ENCODE results near the gene LYZL6. TPM values are rescaled to one million over a fixed set of nuclear protein-coding genes. Genes with fewer than 3 reads are reported as not detected.
"Not testable (repeated sequence)": the region's sequence is repeated elsewhere in the genome, so short reads cannot be mapped to it uniquely, and the experiment has no call there.

Gene LYZL6
- total RNA-seq, 2 donors from 2014 or later = not detected

DNA sequence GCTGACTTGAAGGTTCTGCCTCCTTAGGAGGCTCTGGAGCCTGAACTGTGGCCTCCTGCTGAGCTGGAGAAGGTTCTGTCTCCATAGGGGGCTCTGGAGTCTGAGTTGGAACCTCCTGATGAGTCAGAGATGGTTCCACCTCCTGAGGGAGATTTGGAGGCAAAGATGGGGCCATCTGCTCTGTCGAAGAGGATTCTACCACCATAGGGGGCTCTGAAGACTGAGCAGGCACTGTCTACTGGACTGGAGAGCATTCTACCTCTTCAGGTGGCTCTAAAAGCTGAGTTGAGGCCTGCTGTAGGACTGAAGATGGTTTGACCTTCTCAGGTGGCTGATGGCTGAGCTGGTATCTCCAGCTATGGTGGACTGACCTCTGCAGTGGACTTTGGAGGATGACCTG, 29.2 kb downstream of the LYZL6 start:
- DNase-seq = no peak
- intact Hi-C loops (cut with DNase I) = no loop called here
- ATAC-seq = no peak

DNA sequence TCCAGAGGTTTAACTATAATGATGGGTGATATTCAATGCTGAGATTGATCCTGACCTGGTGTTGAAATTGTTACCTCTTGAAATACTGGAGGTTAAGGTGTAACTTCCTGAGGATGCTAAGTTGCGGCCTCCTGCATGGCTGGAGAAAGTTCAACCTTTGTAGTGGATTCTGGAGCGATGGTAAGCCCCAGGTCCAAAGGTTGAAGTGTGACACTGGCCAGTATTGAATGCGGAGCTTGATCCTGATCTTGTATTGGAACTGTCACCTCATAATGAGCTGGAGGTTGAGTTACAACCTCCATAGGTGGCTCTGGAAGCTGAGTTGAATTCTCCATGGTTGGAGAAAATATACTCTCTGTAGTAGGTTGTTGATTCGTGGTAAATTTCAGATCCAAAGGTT, 29.9 kb downstream of the LYZL6 start:
- ATAC-seq = no peak
- intact Hi-C loops (cut with DNase I) = no loop called here

DNA sequence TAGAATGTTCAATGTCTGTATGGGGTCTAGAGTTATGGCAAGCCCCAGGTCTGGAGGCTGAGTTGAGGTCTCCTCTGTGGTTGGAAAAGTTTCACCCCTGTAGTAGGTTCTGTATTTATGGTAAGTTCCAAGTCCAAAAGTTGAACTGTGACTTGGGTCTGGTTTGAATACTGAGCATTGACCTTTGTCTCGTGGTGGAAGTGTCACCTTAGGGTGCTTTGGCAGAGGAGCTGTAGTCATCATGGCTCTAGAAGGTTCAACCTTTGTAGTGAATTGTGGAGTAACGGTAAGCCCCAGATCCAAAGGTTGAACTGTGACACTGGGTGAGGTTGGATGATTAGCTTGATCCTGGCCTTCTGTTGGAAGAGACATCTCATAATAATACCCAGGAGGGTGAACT, 30.6 kb downstream of the LYZL6 start:
- intact Hi-C loops (cut with DNase I) = no loop called here
- no peak for ATAC-seq
- no peak for DNase-seq

More for the DNA sequence above, 29.9 kb downstream of the LYZL6 start:
- no peak for DNase-seq

DNA sequence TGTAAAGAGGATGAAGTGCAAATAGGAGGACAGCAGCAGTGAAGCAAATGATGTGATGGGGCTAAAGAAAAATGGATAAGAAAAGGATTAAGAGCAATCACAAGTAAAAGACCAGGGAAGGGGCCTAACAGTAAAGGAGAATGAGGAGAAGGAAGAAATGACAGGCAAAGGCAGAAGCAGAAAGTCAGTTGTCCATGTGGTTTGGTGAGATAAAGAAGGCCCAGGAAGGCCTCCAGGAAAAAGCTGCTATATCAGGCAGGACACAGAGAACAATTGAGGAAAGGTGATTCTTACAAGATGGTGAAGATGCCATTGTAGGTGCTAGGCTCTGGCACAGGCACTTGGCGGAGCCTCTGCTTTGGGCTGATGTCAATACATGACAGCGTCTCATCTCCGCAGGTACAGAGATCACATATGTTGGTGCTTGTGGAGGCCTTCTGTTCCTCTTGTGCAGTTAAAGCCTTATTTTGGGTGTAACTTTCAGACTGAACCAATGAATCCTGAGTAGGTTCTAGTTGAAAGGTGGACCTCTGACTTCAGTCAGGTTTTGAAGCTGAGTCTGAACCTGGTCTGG, 31.1 kb downstream of the LYZL6 start:
- no peak for DNase-seq
- no peak for ATAC-seq
- intact Hi-C loops (cut with DNase I) = no loop called here

DNA sequence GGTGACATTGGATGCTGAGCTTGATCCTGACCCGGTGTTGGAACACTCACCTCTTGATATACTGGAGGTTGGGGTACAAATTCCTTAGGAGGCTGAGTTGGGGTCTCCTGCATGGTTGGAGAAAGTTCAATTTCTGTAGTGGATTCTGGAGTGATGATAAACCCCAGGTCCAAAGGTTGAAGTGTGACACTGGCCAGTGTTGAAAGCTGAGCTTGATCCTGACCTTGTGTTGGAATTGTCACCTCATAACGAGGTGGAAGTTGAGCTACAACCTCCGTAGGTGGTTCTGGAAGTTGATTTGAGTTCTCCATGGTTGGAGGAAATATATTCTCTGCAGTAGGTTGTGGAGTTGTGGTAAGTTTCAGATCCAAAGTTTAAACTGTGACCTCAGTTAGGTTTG, 34.1 kb downstream of the LYZL6 start:
- no peak for ATAC-seq
- DNase-seq = no peak
- intact Hi-C loops (cut with DNase I) = no loop called here

DNA sequence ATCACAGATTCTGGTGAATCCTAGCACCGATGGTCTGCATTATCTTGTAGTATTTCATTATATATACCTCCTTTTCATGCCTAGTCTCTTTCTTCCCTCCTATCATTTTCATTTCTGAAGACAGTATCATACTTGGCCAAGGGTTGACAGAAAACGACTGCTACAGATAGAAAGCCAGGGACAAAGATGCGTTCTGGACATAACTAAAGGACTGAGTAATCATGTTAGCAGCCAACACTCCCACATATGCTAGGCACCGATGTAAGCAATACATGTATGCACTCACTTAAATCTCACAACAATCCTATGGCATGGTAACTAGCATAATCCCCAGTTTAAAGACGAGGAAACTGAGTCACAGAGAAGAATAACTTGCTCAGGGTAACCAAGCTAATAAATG, 35.8 kb downstream of the LYZL6 start:
- no peak for ATAC-seq
- intact Hi-C loops (cut with DNase I) = no loop called here

DNA sequence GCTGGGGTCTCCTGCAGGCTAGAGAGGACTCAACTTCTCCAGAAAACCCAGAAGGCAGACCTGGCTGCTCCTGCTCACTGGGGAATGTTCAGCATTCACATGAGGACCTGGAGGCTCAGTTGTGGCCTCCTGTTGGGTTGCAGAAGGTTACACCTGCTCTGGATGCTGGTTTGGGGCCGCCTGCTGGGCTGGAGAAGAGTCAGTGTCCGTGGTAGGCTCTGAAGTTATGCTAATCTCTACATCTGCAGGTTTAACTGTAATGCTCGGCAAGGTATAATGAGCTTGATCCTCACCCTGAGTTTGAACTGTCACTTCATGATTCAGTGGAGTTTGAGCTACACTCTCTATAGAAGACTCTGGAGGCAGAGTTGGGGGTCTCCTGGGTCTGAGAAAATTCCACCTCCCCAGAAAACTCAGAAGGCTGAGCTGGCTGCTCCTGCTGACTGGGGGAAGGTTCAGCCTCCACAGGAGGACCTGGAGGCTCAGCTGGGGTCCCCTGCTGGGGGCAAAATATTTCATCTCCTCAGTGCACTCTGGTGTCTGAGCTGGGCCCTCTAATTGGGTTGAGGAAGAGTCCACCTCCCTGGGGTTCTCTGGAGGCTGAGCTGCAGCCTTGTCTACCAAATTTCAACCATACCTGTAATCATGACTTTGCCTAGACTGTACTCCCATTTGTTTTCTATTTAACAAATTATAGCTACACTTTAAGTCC, 36.4 kb downstream of the LYZL6 start:
- ATAC-seq = no peak
- intact Hi-C loops (cut with DNase I) = no loop called here
- DNase-seq = no peak

More for the DNA sequence above, 35.8 kb downstream of the LYZL6 start:
- no peak for DNase-seq

DNA sequence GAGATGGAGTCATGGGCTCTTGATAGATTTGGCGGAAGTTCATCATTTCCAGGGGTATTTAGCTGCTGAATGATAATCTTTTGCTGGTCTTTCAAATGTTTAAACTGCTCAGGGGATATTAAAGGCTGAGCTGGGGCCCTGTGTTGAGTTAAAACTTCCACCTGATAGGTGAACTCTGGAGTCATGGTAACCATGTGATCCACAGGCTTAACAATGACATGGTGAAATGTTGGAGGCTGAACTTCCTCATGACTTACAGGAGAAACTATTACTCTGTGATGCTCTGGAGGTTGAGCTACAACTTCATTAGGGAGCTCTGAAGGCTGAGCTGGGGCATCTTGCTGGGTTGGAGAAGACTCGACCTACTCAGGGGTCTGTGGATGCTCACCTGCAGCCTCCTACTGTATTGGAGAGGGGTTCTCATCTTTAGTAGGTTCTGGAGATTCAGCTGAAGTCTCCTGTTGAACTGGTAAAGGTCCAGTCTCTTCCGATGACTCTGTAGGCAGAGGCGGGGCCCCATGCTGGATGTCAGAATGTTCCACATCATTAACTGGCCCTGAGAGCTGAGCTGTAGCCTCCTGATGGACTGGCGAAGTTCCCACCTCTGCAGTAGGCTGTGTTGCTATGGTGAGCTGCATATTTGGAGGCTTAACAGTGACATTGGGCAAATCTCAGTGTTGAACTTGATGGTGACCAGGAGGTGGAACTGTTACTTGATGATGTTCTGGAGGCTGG, 37.2 kb downstream of the LYZL6 start:
- DNase-seq (no peak), ATAC-seq (no peak)

DNA sequence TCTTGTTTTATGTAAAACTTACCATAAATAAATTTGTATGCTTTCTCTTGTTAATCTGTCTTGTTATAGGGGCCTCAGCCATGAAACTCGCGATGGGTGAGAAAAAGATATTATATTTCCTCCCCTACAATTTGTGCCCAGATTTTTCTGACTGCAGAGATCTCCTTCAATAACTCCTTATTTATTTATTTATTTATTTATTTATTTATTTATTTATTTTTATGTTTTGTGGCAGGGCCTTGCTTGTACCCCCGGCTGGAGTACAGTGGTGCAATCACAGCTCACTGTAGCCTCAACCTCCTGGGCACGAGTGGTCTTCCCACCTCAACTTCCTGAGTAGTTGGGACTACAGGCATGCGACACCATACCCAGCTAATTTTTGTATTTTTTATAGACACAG, 40.1 kb downstream of the LYZL6 start:
- ATAC-seq (no peak), DNase-seq (no peak)
- intact Hi-C loops (cut with DNase I) = no loop called here

More for the DNA sequence above, 37.2 kb downstream of the LYZL6 start:
- intact Hi-C loops (cut with DNase I) = no loop called here

DNA sequence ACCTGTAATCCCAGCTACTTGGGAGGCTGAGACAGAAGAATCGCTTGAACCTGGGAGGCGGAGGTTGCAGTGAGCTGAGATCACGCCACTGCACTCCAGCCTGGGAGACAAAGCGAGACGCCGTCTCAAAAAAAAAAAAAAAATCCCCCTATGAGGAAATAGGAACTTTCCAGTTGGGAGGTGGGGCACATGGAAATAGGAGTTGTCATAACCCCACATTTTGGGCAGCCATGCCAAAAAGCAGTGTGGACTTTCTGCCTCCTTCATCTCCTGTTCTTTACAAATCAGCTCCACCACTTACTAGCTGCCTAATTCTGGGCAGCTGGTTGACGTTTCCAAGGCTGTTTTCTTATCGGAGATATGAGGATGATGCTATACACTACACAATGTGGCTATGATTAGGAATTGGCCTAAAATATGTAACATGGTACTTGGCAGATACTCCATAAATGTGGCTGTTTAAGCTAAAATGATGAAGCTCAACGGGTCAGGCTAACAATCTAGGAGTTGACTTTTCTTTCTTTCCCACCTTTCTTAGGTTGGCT, 41.8 kb downstream of the LYZL6 start:
- intact Hi-C loops (cut with DNase I) = no loop called here
- no peak for DNase-seq
- no peak for ATAC-seq

DNA sequence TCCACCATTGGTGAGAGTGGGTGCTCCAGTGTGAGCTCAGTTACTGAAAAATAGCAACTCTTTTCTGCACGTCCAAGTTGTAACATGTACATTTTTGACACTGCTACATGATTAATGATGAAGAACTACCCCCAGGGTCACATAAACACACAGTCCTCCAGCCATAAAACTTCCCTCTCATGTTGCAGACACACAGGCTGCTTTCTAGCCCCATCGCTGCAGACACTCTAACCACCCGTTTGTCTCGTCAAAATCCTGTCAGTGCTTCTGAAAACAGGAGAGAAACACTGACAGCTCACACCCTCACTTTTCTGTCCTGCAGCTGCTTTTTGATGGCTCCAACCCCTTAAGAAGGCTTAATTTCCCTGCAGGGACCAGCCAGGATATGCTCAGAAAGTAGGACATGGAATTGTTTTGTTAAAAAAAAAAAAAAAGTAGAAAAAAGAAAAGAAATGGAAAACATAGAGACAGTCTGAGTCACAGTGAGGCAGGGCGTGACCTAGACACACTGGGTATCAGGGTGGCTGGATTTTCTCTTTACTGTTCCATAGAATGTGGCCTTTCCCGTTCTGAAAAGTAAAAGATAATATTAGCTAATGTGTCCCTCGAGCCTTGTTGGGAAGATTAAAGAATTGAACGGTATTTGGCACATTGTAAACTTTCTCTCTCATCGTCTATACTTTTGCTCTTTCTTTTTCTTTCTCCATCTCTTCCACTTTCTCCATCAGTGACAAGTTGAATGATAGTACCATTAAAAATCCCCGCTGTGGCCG, 42.6 kb downstream of the LYZL6 start:
- no peak for ATAC-seq
- no peak for DNase-seq
- intact Hi-C loops (cut with DNase I) = no loop called here

DNA sequence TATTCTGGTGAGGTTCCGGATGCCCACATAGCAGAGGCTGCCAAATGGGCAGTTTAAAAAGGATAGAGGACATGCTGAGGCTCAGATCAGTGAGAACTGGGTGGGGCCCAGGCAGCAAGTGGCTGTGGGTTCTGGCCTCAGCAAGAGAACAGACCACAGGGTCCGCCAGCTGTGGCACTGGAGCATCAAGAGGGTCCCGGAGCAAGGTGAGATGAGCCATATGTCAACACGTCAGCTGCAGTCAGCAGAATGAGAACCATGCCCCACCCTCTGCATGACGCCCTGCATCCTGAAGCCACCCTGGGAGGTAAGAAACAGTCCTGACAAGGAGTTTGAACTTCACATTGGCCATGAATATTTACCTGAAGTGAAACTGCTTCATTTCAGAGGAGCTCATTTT, 43.2 kb downstream of the LYZL6 start:
- ATAC-seq = no peak
- DNase-seq = no peak
- intact Hi-C loops (cut with DNase I) = no loop called here

DNA sequence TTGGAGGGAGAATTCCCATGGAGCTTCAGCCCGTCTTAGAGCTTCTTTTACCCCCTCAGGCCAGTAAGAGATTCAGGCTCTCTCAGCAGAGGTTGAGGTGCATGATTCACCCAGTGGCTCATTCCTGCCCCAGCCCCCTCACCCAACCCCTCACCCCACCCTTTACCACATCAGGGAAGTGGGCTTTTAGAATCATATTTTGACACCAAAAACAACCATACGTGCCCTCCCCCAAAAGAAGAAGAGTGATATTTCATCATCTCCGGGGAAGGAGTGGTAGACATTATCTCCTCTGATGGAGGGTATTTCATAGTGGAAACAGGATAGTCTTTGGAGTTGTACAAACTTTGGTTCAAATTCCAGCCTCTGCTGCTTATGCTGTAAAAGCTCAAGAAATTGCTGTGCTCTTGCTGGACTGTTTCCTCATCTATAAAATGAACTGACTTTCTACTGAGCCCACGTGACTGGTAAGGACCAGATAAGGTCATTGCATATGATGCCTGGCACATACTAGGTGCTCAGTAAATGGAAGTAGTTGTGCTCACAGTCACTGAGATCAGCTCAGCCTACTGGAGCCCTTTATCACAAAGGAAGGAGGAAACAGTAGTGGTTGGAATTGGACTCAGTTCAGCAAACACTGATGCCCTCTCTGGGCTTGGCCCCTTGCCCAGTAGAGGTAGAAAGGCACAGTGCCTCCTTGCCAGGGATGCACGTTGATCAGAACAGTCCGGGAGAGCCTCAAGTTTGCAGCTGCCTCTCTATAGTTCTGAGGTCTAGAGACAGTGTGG, 45.0 kb downstream of the LYZL6 start:
- intact Hi-C loops (cut with DNase I) = no loop called here

DNA sequence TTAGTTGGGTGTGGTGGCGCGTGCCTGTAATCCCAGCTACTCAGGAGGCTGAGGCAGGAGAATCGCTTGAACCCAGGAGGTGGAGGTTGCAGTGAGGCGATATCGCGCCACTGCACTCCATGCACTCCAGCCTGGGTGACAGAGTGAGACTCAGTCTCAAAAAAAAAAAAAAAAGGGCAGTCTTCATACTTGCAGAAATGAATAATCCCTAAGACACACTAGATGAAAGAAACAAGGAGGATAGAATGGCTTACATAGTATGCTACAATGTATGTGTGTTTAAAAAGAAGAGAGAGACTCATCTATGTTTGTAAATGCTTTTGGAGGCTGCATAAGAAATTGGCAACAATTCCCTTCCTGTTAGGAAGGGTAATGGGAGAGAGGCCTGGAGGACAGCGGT, 45.7 kb downstream of the LYZL6 start:
- intact Hi-C loops (cut with DNase I); DNase-seq; ATAC-seq: not testable (repeated sequence)

More for the DNA sequence above, 45.0 kb downstream of the LYZL6 start:
- no peak for DNase-seq
- peak in 1 of 2 donors; percentile 54 for ATAC-seq

DNA sequence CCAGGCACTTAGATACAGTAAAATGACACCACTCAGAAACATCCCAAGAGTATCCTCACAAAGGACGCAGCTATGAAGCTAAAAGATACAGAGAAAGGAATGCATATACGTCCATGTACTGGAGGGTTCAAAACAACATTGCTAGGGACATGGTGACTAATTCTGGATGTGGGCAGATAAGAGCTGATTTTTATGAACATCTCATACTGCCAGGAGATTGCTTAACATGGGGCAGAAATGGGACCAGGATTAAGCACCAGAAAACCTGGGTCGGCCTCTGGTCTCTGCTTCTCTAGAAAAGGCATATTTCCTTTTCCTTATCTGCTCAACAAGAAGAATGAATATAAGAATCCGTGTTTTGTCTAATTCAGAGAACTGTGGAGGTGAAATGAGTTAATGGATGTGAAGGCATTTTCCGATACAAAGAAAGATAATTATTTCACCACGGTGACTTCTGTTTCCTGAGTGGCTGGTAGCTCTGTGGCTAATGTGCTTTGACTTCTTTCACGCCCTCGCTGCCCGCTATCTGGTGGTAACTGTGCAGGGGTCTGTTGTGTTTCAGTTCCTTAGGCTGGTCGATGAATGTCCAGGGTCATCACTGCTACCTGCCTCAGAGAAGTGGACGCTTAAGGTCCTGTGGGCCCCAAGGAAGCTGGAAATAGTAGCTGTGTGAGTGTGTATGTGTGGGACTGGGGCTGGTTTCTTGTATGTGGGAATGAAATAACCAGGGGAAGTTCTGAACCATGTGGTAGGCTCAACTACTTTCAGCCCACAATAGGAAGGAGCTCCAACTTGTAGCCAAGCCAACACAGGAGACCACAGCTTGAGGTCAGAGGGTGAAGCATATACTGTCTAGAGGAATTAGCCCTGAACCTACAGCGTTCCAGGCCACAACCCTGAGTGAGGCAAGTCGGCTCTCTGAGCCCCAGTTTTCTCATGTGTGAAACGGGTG, 47.6 kb downstream of the LYZL6 start:
- no peak for DNase-seq
- intact Hi-C loops (cut with DNase I) = no loop called here
- peak; percentile 41 to 43 for ATAC-seq

DNA sequence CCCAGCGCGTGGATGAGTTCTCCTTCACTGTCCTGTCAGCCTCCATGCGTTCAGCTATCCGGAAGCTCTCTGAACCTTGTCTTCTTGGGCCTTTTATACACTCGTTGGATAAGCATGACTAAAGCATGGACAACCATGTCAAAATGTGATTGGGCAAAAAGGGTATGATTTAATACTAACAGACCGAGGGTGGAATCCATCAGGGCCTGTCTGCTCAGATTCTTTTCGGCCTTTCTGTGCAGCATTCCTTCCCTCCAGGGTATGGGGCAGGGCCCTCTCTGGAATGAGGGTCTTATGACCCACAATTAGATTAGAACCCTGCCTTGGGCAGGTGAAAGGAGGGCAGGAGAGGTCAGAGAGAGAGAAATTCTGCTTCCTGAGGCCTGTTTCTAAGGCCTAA, 49.3 kb downstream of the LYZL6 start:
- no peak for DNase-seq
- intact Hi-C loops (cut with DNase I) = no loop called here

DNA sequence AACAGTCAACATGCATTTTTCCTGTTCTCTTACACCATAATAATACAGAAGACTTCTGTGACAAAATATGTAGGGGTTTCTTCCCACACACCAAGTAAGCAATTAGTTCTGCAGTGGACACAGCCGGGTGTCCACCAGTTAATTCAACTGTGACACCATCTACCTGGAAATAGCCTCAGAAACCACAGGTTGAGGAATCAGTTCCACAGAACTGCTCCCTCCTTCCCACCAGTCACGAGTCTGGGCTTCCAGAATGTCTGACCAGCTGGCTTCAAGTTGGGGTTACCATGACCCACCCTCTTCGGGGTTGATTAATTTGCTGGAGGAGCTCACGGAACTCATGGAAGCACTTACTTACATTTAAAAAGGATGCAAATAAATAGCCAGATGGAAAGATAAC, 49.8 kb downstream of the LYZL6 start:
- DNase-seq = no peak
- intact Hi-C loops (cut with DNase I) = no loop called here
- ATAC-seq = no peak

More for the DNA sequence above, 49.3 kb downstream of the LYZL6 start:
- no peak for ATAC-seq

Measured in left cardiac atrium (tissue), 4 donors.